ENCODE data around the gene SYAP1. TPM values are rescaled to one million over a fixed set of nuclear protein-coding genes. Genes with fewer than 3 reads are reported as not detected.

The SYAP1 gene
- polyA plus RNA-seq, 1 donor from 2014 or later = 14.4 TPM

- no peaks in the 10 kb centered on the region for H3K36me3 ChIP-seq (ENCODE audit: insufficient read depth, low read length)
- H3K9me2 ChIP-seq (ENCODE audit: insufficient read depth, low read length) = no peaks in the 10 kb centered on the region
- H3F3A ChIP-seq (ENCODE audit: insufficient read depth, low read length, poor library complexity, severe bottlenecking) = no peaks in the 10 kb centered on the region
- H4K20me1 ChIP-seq (ENCODE audit: insufficient read depth) = no peaks in the 10 kb centered on the region
- H3K27ac ChIP-seq (ENCODE audit: low read length) = no peak overlapping the region
- no peak overlapping the region for H3K4me2 ChIP-seq (ENCODE audit: low read length)
- H3K9me3 ChIP-seq (ENCODE audit: low read length) = no peaks in the 10 kb centered on the region
- H3K4me3 ChIP-seq (ENCODE audit: low read length) = no peak overlapping the region
- no peaks in the 10 kb centered on the region for H3K27me3 ChIP-seq (ENCODE audit: insufficient read depth, low read depth, low read length)
- H3K79me2 ChIP-seq (replicated peaks; ENCODE audit: insufficient read depth, low read length) = no peaks in the 10 kb centered on the region
- no peak overlapping the region for H2AFZ ChIP-seq (ENCODE audit: low read depth, low read length)
- TF ChIP-seq SMC3 (conservative IDR thresholded peaks at IDR 0.05; ENCODE audit: poor library complexity) = no peak
- no peak for TF ChIP-seq POLR2AphosphoS5 (IDR thresholded peaks at IDR 0.05)
- no peak for TF ChIP-seq MXI1 (conservative IDR thresholded peaks at IDR 0.05; ENCODE audit: poor library complexity, severe bottlenecking)
- no peak for TF ChIP-seq CTCF (IDR thresholded peaks at IDR 0.05; ENCODE audit: poor library complexity, severe bottlenecking)
- no peak for TF ChIP-seq EP300 (conservative IDR thresholded peaks at IDR 0.05; ENCODE audit: poor library complexity, severe bottlenecking)
- no peak for TF ChIP-seq RAD21 (conservative IDR thresholded peaks at IDR 0.05)
- TF ChIP-seq EZH2 (IDR thresholded peaks at IDR 0.05; ENCODE audit: borderline replicate concordance, insufficient read depth, low read length, poor library complexity, severe bottlenecking) = no peak
- TF ChIP-seq REST (IDR thresholded peaks at IDR 0.05; ENCODE audit: borderline replicate concordance) = no peak
- TF ChIP-seq TAF1 (IDR thresholded peaks at IDR 0.05; ENCODE audit: low read depth) = no peak
- H3K9ac ChIP-seq (ENCODE audit: low read length) = no peak overlapping the region
Measured at GRCh38 chrX:16804923-16805464, 85.6 kb downstream of the SYAP1 start.

GRCh38 chrX:16807548-16807947, 88.1 kb downstream of the SYAP1 start:
- Histone ChIP-seq H3K36me3 (ENCODE audit: insufficient read depth, low read length) (no peaks in the 10 kb centered on the region), H3K4me3 (ENCODE audit: low read length) (no peak overlapping the region), H3K27ac (ENCODE audit: low read length) (no peak overlapping the region), H3K9me3 (ENCODE audit: low read length) (no peaks in the 10 kb centered on the region), H3K4me2 (ENCODE audit: low read length) (no peak overlapping the region), H3K9ac (ENCODE audit: low read length) (no peak overlapping the region), H3K27me3 (ENCODE audit: insufficient read depth, low read depth, low read length) (no peaks in the 10 kb centered on the region), H2AFZ (ENCODE audit: low read depth, low read length) (no peak overlapping the region), H3K79me2 (replicated peaks; ENCODE audit: insufficient read depth, low read length) (no peaks in the 10 kb centered on the region), H3K9me2 (ENCODE audit: insufficient read depth, low read length) (no peaks in the 10 kb centered on the region), H4K20me1 (ENCODE audit: insufficient read depth) (no peaks in the 10 kb centered on the region), H3F3A (ENCODE audit: insufficient read depth, low read length, poor library complexity, severe bottlenecking) (no peaks in the 10 kb centered on the region)
- TF ChIP-seq RAD21 (conservative IDR thresholded peaks at IDR 0.05) (no peak), CTCF (IDR thresholded peaks at IDR 0.05; ENCODE audit: poor library complexity, severe bottlenecking) (no peak), SMC3 (conservative IDR thresholded peaks at IDR 0.05; ENCODE audit: poor library complexity) (no peak), POLR2AphosphoS5 (IDR thresholded peaks at IDR 0.05) (no peak), EZH2 (IDR thresholded peaks at IDR 0.05; ENCODE audit: borderline replicate concordance, insufficient read depth, low read length, poor library complexity, severe bottlenecking) (no peak), REST (IDR thresholded peaks at IDR 0.05; ENCODE audit: borderline replicate concordance) (no peak), TAF1 (IDR thresholded peaks at IDR 0.05; ENCODE audit: low read depth) (no peak), MXI1 (conservative IDR thresholded peaks at IDR 0.05; ENCODE audit: poor library complexity, severe bottlenecking) (no peak), EP300 (conservative IDR thresholded peaks at IDR 0.05; ENCODE audit: poor library complexity, severe bottlenecking) (no peak)
